Tibial artery (tissue), 4 donors: Measurements from ENCODE around the gene STRN3.

Experiments
- DNase-seq, 2 donors: peaks; one replicate each; pipeline ENCODE4 v3.0.0-alpha.2; 2019
- H3K27ac ChIP-seq, 2 donors: fragments of 200-600 bp; sonication (generic) in 1 of 2; 1 replicate in 1 of 2; 2 replicates in 1 of 2; pipeline ENCODE4 v1.5.1; 2018 to 2019; ENCODE audit warnings: mild to moderate bottlenecking in 1 of 2
- H3K27me3 ChIP-seq, 2 donors: fragments of 200-600 bp; sonication (generic) in 1 of 2; one replicate each; pipeline versions ENCODE4 v1.5.1 to v1.6.0; 2016 to 2019
- H3K36me3 ChIP-seq, 3 donors: fragments of 200-600 bp; sonication (generic) in 2 of 3; one replicate each; pipeline ENCODE4 v1.5.1; 2016 to 2019; ENCODE audit warnings: mild to moderate bottlenecking in 2 of 3
- H3K4me1 ChIP-seq, 4 donors: fragments of 200-600 bp; sonication (generic) in 2 of 4; 1 replicate in 3 of 4; 2 replicates in 1 of 4; pipeline ENCODE4 v1.5.1; 2016 to 2019
- H3K4me3 ChIP-seq, 2 donors: fragments of 200-600 bp; sonication (generic) in 1 of 2; 1 replicate in 1 of 2; 2 replicates in 1 of 2; pipeline ENCODE4 v1.5.1; 2018 to 2019; ENCODE audit warnings: mild to moderate bottlenecking in 2 of 2
- H3K9me3 ChIP-seq, 3 donors: fragments of 200-600 bp; sonication (generic) in 1 of 3; one replicate each; pipeline ENCODE4 v1.5.1; 2016 to 2019
- intact Hi-C: fragments of 100-400 bp; cut with DNase I; formaldehyde crosslinking; loops from one replicate; pipeline ENCODE4 v1.15.0; 2023; ENCODE audit warnings: low total_unique reads
- TF ChIP-seq, protein P1 (sequence below), 2 experiments: fragments of 200-600 bp in 1 of 2; fragments of 450-650 bp in 1 of 2; IDR thresholded peaks; one replicate each; pipeline ENCODE4 v1.5.1; 2017 to 2019; ENCODE audit warnings: antibody characterized with exemption in 2 of 2, mild to moderate bottlenecking in 1 of 2, moderate library complexity in 1 of 2

STRN3 gene

DNA sequence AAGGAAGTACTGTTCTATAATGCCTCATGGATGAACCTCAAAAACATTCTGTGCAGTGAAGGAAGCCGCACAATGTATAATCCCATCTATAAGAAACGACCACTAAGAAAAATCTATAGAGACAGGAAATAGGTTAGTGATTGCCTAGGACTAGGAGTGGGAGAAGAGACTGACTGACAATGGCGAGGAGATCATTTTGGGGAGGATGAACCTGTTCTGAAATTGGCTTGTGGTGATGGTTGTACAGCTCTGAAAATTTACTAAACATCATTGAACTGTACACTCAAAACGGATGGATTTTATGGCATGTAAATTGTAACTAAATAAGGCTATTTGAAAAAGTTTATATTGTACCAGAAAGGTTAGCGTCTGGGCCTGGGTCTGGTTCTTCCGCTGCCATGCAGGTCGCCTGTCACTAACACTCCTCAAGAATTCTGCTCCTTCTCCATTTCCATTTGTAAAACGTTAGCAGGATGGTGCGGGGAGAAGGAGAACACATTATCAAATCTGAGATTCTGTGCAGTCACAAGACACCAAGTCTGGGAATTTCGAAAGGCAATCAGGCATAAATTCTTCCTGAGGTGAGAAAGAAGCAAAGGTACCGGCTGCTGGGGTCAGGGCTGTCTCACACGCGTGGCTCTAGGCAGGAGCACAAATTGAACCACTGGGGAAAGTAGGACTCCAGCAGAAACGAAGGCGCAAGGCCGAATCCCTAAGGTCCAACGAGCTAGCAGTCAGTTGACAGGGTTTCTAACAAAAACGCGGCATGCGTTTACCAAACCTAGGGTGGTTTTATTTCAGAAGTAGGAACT, 152.7 kb downstream of the STRN3 start:
- Histone ChIP-seq H3K9me3 (no peaks in the 10 kb centered on the region), H3K4me3 (peak overlapping the region; percentile 39 to 58), H3K27ac (no peak overlapping the region), H3K4me1 (peaks cover 0 to 21% (median 18%) of the 10 kb centered on the region in 4 donors), H3K36me3 (no peaks in the 10 kb centered on the region), H3K27me3 (peaks cover 0 to 45% of the 10 kb centered on the region in 2 donors)
- no peak for DNase-seq
- TF ChIP-seq, protein P1, sequence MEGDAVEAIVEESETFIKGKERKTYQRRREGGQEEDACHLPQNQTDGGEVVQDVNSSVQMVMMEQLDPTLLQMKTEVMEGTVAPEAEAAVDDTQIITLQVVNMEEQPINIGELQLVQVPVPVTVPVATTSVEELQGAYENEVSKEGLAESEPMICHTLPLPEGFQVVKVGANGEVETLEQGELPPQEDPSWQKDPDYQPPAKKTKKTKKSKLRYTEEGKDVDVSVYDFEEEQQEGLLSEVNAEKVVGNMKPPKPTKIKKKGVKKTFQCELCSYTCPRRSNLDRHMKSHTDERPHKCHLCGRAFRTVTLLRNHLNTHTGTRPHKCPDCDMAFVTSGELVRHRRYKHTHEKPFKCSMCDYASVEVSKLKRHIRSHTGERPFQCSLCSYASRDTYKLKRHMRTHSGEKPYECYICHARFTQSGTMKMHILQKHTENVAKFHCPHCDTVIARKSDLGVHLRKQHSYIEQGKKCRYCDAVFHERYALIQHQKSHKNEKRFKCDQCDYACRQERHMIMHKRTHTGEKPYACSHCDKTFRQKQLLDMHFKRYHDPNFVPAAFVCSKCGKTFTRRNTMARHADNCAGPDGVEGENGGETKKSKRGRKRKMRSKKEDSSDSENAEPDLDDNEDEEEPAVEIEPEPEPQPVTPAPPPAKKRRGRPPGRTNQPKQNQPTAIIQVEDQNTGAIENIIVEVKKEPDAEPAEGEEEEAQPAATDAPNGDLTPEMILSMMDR (IDR thresholded peaks at IDR 0.05): no peak
- intact Hi-C loops: no loop called here

DNA sequence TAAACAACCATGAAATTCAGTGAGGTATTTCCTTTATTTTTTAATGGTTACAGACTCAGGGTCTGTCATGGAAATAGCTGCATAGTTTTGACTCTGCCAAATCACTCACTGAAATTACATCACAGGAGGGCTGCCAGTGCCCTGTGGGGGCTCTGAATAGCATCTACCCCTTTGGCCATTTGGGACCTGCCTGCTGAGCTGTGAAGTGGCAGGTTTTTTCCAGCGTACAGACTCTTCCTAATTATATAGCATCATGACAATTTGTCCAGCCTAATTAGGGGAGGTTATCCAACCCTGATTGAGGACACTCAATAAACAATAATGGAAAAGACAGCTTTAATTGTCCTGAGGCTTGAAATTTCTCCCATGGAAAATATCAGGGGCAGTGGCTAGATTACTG, 153.6 kb downstream of the STRN3 start:
- Histone ChIP-seq H3K4me3 (no peak overlapping the region), H3K27me3 (peaks cover 0 to 45% of the 10 kb centered on the region in 2 donors), H3K27ac (no peak overlapping the region), H3K4me1 (peaks cover 0 to 21% (median 18%) of the 10 kb centered on the region in 4 donors), H3K36me3 (no peaks in the 10 kb centered on the region), H3K9me3 (no peaks in the 10 kb centered on the region)
- intact Hi-C loops: no loop called here
- TF ChIP-seq, protein P1 (IDR thresholded peaks at IDR 0.05): no peak
- no peak for DNase-seq

DNA sequence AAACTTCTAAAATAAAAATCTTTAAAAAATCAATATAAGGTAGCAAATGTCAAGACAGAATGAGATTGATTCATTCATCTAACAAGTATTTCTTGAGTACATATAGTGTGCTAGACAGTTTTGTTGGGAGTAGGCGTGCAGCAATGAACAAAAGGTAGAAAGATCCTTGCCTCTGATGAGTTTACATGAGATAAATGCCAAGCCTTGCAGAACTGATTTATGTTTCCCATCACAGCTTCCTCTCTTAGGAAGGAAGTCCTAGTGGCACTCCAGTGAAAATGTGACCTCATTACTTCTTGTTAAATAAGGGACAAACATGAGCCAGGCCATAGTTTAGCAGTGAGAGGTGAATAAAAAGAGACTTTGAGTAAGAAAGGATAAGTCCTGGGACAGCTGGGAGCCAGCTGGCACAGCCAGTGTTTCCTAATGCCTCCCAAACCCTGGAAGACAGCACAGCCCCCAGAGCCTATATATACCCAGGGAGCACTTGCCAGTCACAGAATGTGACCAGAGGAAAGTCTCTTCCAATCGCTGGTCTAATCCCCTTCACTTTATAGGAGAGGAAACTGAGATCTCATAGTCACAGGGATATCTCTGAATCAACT, 156.5 kb downstream of the STRN3 start:
- no peaks in the 10 kb centered on the region for H3K36me3 ChIP-seq
- TF ChIP-seq, protein P1 (IDR thresholded peaks at IDR 0.05): no peak
- H3K27me3 ChIP-seq: peaks cover 0 to 27% of the 10 kb centered on the region in 2 donors
- no peak overlapping the region for H3K4me3 ChIP-seq
- DNase-seq: no peak
- H3K4me1 ChIP-seq: peaks cover 0 to 8% (median 7%) of the 10 kb centered on the region in 4 donors
- intact Hi-C loops: no loop called here
- no peaks in the 10 kb centered on the region for H3K9me3 ChIP-seq
- H3K27ac ChIP-seq: no peak overlapping the region

DNA sequence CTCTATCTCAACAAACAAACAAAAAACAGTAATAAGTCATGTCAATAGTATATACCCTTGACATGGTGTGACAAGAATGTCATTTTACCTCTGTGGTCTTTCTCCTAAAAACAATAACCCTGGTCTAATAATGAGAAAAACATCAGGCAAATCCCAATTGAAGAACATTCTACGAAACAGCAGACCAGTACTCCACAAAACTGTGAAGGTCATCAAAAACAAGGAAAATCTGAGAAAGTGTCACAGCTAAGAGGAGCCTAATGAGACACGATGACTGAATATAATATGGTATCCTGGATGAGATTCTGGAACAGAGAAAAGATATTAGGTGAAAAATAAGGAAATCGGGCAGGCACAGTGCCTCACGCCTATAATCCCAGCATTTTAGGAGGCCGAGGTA, 157.4 kb downstream of the STRN3 start:
- Histone ChIP-seq H3K27me3 (peaks cover 0 to 18% of the 10 kb centered on the region in 2 donors), H3K9me3 (no peaks in the 10 kb centered on the region), H3K27ac (no peak overlapping the region), H3K4me1 (no peaks in the 10 kb centered on the region), H3K4me3 (no peak overlapping the region), H3K36me3 (no peaks in the 10 kb centered on the region)
- TF ChIP-seq, protein P1 (IDR thresholded peaks at IDR 0.05): no peak
- intact Hi-C loops: no loop called here
- DNase-seq: no peak

DNA sequence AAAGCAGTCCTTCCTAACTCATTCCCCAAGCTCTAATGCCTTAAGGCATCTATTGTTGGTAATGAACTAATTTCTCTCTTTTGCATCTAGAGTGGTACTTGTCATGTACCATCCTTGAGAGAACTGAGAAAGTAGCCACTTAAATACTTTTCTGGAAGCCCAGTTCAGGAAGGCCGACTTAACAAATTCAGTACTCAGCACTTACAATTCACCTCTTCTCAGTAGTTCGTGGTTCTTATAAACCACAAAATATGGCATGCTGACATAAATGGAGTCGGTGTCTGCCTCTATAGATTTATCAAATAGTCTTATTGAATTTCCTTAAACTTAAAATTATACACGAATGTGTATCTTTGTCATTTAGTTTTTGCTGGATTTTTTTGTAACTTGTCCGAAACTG, 161.2 kb downstream of the STRN3 start:
- no peaks in the 10 kb centered on the region for H3K4me1 ChIP-seq
- no peaks in the 10 kb centered on the region for H3K27me3 ChIP-seq
- DNase-seq: no peak
- TF ChIP-seq, protein P1 (IDR thresholded peaks at IDR 0.05): no peak
- no peak overlapping the region for H3K4me3 ChIP-seq
- no peaks in the 10 kb centered on the region for H3K36me3 ChIP-seq
- intact Hi-C loops: no loop called here
- no peaks in the 10 kb centered on the region for H3K9me3 ChIP-seq
- no peak overlapping the region for H3K27ac ChIP-seq
